Retinal pigment epithelial cell (primary cell): ENCODE results near the gene TBCC.

Source experiments
- DNase-seq: peaks from one replicate; pipeline ENCODE4 v3.0.0-alpha.2; 2010; ENCODE audit warnings: low read depth
- H3K4me3 ChIP-seq: 2 replicates; pipeline ENCODE4 v1.5.1; 2011; ENCODE audit warnings: mild to moderate bottlenecking, low read length, control low read depth, moderate library complexity
- TF ChIP-seq, protein P1 (sequence below): conservative IDR thresholded peaks from 2 replicates; pipeline ENCODE4 v1.5.1; 2011; ENCODE audit warnings: low read depth, low read length, control low read depth, inconsistent platforms

TBCC gene

DNA sequence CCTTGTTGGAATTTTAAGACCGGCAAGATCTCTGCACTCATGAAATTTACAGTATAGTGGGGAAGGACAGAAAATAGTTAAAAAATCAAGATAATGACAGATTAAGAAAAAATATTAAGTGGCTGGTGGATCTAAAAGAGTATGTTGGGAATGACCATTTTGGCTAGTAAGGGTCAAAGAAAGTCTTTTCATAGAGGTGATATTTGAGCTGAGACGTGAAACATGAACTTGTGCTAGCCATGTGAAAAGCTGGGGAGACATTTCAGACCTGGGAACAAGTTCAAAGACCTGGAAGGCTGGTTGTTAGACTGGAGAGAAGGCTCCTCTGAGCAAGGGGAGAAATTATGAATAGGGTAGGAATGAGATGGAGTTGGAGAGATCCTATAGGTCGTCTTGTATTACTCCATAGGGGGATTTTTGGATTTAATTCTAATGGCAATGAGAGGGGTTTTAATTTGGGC is 40.7 kb upstream of the TBCC start:
- no peak overlapping the region for H3K4me3 ChIP-seq
- DNase-seq: no peak
- TF ChIP-seq, protein P1, sequence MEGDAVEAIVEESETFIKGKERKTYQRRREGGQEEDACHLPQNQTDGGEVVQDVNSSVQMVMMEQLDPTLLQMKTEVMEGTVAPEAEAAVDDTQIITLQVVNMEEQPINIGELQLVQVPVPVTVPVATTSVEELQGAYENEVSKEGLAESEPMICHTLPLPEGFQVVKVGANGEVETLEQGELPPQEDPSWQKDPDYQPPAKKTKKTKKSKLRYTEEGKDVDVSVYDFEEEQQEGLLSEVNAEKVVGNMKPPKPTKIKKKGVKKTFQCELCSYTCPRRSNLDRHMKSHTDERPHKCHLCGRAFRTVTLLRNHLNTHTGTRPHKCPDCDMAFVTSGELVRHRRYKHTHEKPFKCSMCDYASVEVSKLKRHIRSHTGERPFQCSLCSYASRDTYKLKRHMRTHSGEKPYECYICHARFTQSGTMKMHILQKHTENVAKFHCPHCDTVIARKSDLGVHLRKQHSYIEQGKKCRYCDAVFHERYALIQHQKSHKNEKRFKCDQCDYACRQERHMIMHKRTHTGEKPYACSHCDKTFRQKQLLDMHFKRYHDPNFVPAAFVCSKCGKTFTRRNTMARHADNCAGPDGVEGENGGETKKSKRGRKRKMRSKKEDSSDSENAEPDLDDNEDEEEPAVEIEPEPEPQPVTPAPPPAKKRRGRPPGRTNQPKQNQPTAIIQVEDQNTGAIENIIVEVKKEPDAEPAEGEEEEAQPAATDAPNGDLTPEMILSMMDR: no peak

DNA sequence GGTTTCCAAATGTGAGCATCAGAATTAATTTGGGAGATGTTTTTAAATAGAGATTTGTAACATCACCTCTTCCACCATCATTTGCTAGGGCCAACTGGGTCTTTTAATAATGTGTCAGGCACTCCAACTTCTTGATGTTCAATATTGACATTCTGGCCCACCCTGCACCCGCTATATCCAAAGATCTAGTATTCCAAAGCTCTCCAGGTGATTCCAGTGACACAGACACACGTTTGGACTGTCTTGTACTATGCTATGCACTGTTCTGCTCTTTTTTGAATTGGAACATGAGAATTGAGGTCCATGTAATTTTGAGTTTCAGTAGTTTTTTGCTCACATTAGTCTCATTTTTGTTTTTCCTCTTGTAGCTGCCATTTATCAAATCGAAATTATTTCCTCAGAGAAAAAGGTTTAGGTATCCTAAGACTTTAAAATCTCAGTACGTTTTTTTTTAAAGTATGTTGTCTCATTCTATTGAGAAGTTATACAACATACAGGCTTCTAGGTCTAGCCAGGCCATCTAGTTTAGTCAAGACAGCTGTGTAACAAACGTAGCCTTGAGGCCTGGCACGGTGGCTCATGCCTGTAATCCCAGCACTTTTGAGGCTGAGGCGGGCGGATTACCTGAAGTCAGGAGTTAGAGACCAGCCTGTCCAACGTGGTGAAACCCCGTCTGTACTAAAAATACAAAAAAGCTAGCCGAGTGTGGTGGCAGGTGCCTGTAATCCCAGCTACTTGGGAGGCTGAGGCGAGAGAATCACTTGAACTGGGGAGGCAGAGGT is 39.0 kb upstream of the TBCC start:
- DNase-seq: no peak
- H3K4me3 ChIP-seq: peak overlapping the region; percentile 66

DNA sequence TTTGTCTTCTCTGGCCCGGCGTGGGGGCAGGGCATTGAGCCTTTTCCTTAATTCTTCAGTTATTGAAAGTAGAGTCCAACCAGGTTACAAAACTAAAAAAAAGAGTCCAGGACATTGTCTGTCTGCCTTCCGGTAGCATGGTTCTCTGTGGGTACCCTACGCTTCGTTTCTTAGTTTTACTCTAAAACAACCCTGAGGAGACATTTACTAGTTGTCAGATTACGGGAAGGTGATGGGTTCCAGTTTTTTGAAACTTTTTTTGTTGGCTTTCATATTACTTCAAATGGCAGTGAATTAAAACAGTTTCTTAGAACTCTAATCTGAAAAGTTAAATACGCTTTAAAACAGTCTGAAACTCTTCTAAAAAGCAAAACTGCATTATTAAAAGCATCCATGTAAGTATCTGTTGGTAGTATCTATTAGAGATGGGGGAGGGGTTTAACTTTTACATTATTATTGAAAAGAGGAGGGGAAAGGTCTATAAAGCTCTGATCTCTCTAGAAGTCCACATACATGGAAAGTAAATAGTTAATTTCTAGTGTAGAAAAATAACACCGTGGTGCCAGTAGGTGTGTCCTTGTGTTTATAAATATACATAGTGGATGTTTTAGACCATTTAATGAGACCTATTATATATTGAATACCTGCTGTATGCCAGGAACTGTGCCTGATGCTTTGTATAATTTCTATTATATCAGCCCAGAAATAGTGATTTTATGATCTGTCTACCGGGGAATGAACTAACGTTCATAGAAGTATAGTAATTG is 38.2 kb upstream of the TBCC start:
- TF ChIP-seq, protein P1: no peak
- H3K4me3 ChIP-seq: peak overlapping the region; percentile 66
- no peak for DNase-seq

More for the DNA sequence above, 39.0 kb upstream of the TBCC start:
- TF ChIP-seq, protein P1: no peak

DNA sequence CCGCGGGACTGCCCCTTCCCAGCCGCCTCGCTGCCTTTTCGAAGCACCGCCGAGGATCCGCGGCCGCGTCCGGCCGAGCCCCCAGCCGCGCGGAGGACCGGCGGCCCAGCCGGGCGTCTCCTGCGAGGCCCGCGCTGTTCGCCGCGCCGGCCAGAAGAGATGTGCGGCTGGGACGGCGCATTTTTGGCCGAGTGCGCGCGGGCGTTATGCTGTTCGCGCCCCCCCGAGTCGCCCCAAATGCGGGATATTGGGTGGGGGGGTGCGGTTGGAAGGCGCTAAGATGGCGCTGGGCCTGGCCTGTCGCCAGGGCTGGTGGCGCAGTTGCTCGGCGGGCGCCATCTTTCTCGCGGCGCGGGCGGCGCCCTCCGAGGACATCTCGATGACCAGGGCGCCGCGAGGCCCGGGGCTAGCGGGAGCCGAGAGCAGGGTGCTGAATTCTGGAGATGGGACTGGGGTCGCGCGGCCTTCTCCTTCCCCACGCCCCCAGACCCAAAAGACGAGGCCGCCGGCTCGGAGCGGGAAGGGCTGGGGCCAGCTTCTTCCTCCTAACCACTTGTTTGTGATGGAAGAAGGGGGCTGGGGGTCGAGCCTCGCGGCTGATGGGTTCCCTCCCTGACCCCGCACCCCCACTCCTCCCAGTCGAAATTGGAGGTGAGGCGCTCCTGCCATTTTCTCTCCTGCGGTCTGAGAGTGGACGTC is 37.4 kb upstream of the TBCC start:
- no peak for DNase-seq
- peak overlapping the region; percentile 66 for H3K4me3 ChIP-seq
- TF ChIP-seq, protein P1: no peak

DNA sequence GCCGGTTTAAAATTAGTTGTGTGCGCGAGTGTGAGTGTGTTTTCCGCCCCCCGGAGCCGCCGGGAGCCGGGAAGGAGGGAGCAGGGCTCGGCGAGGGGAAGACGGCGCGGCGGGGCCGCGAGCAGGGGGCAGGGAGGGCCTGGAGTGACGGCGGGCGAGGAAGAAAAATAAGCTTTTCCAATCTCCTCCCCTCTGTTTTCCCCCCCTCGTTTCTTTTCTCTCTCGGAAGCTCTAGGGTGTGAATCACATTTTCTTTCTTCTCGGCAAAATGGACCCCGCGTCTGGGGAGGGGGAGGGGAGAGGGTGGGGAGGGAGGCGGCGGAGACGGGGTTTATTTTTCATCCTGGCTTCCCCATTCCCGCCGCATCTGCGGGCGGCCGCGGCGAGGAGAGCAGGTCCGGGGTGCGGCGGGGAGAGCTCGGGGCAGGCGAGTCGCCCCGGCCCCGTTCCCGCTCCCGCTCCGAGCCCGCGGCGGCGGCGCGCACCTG is 36.8 kb upstream of the TBCC start:
- H3K4me3 ChIP-seq: peak overlapping the region; percentile 66
- TF ChIP-seq, protein P1: no peak
- DNase-seq: peak; percentile 58

DNA sequence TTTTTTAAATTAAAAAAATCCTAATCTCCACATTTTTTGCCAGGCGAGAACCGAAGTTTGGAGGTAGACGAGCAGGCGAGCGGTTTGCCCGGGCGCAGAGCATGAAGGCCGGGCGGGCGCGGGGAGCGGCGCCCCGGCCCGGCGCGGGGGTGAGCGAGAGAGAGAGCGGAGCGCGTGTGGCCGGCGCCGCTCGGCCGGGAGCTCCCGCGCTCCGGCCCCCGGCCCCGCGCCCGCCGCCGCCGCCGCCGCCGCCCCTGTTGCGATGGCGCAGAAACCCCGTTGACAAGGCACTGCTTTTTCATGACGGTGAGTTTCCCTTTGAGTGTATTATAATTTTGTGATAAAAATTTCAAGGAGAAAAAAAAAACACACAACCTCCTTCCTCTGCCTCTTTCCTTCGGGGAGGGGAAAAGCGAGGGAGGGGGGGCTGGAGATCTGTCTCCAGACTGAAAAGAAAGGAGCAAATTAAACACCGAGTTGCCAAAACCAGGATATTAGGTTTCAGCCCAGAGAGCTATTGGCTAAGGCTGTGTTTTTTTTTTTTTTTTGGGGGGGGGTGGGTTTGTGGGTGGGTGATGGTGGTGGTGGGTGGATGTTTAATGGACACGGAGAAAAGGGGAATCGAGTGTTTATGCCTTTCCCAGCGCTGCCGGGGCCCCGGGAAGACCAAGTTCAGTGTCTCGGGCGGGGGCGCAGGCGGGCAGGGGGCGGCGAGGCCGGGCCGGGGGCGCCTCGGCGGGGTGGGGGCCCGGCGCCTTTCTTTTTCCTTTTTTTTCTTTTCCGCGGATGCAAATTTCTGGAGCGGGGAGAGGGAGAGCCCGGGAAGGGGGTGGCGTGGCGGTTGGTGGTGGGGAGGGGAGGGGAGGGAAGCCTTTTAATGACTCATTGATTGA is 36.1 kb upstream of the TBCC start, which contains the start of gene BICRAL:
Gene BICRAL, plus strand, starts transcription at position 257 of the 893 bp plus-strand sequence. CDS start 39,971 bp downstream, outside the sequence.
- no peak for DNase-seq
- H3K4me3 ChIP-seq: peak within 1 kb of the TSS; percentile 66
- TF ChIP-seq, protein P1: no peak
